Smooth muscle cell (in vitro differentiated cells): ENCODE measurements around the gene FRRS1. TPM values are rescaled to one million over a fixed set of nuclear protein-coding genes. Genes with fewer than 3 reads are reported as not detected.

Experiments used
- DNase-seq: peaks from one replicate; lab custom pipeline; 2025; ENCODE audit not compliant: unreplicated experiment; lab: John Stamatoyannopoulos, UW
- H2AFZ ChIP-seq: fragments of 200-600 bp; sonication (generic); 2 replicates; pipeline ENCODE4 v1.6.0; 2016; ENCODE audit warnings: antibody characterized with exemption, low read depth, mild to moderate bottlenecking
- H3F3A ChIP-seq: fragments of 200-600 bp; sonication (generic); 2 replicates; pipeline ENCODE4 v1.6.0; 2017; ENCODE audit warnings: antibody characterized with exemption, low read depth
- H3K27ac ChIP-seq: fragments of 200-600 bp; sonication (generic); 2 replicates; pipeline ENCODE4 v1.5.1; 2016; ENCODE audit warnings: low read depth, mild to moderate bottlenecking
- H3K27me3 ChIP-seq: fragments of 200-600 bp; sonication (generic); 2 replicates; pipeline ENCODE4 v1.6.1; 2016; ENCODE audit warnings: low read depth, mild to moderate bottlenecking
- H3K36me3 ChIP-seq: fragments of 200-600 bp; sonication (generic); 2 replicates; pipeline ENCODE4 v1.5.1; 2016; ENCODE audit warnings: low read depth
- H3K4me1 ChIP-seq: fragments of 200-600 bp; sonication (generic); 2 replicates; pipeline ENCODE4 v1.5.1; 2016; ENCODE audit warnings: low read depth
- H3K4me2 ChIP-seq: fragments of 200-600 bp; sonication (generic); 2 replicates; pipeline ENCODE4 v1.6.0; 2016; ENCODE audit warnings: mild to moderate bottlenecking
- H3K4me3 ChIP-seq: fragments of 200-600 bp; sonication (generic); 2 replicates; pipeline ENCODE4 v1.5.1; 2016; ENCODE audit warnings: mild to moderate bottlenecking
- H3K79me2 ChIP-seq: fragments of 200-600 bp; sonication (generic); 2 replicates; pipeline ENCODE4 v1.6.0; 2016; ENCODE audit warnings: low read depth, mild to moderate bottlenecking
- H3K9ac ChIP-seq: fragments of 200-600 bp; sonication (generic); 2 replicates; pipeline ENCODE4 v1.6.0; 2016; ENCODE audit warnings: low read depth
- H3K9me3 ChIP-seq: fragments of 200-600 bp; sonication (generic); replicated peaks from 2 replicates; pipeline ENCODE4 v1.5.1; 2016; ENCODE audit warnings: low read depth
- H4K20me1 ChIP-seq: fragments of 200-600 bp; sonication (generic); 2 replicates; pipeline ENCODE4 v1.6.0; 2016; ENCODE audit warnings: low read depth
- CTCF ChIP-seq: fragments of 200-600 bp; sonication (generic); IDR thresholded peaks from 2 replicates; pipeline ENCODE4 v1.5.1; 2017; ENCODE audit warnings: borderline replicate concordance, mild to moderate bottlenecking, antibody characterized with exemption; ENCODE audit not compliant: insufficient read depth, poor library complexity, severe bottlenecking
- whole genome bisulfite sequencing: methylation state at CpG from one replicate; pipeline ENCODE4 v1.1.7; 2016; ENCODE audit warnings: low lambda C conversion rate; 5-methylcytosine and 5-hydroxymethylcytosine counted together
- polyA plus RNA-seq: library from polyadenylated mRNA; unstranded; fragments of >200 nt; fragmentation: Nextera tagmentation; extraction: Ambion mirVana; gene quantifications from 2 replicates; pipeline ENCODE4 v1.2.1, GENCODE V29; 2016
- total RNA-seq: library from RNA; depleted of rRNA; stranded (reverse); fragments of >200 nt; gene quantifications from 2 replicates; pipeline ENCODE4 v1.2.3, GENCODE V29; 2014

The FRRS1 gene
- total and polyA plus RNA-seq, 2 experiments from 2014 or later: 0.79 to 17.0 TPM

GRCh38 chr1:99758073-99758511 is 8.3 kb downstream of the FRRS1 start:
- no peak overlapping the region for H3K27ac ChIP-seq
- no peak for DNase-seq
- H3F3A ChIP-seq: no peaks in the 10 kb centered on the region
- H3K9me3 ChIP-seq: no peaks in the 10 kb centered on the region
- H3K4me3 ChIP-seq: no peak overlapping the region
- WGBS: 20% methylated on average over 1 of the region's 1 CpG
- TF ChIP-seq CTCF: no peak
- no peaks in the 10 kb centered on the region for H3K27me3 ChIP-seq
- H3K4me1 ChIP-seq: peaks cover 4% of the 10 kb centered on the region
- H2AFZ ChIP-seq: no peak overlapping the region
- no peaks in the 10 kb centered on the region for H3K36me3 ChIP-seq
- no peak overlapping the region for H3K9ac ChIP-seq
- H4K20me1 ChIP-seq: no peaks in the 10 kb centered on the region
- no peak overlapping the region for H3K4me2 ChIP-seq
- H3K79me2 ChIP-seq: peaks cover 7% of the 10 kb centered on the region

- no peak overlapping the region for H3K4me2 ChIP-seq
Observed at GRCh38 chr1:99756598-99756997, 9.8 kb downstream of the FRRS1 start.

GRCh38 chr1:99755664-99756063 is 10.8 kb downstream of the FRRS1 start:
- Histone ChIP-seq H3K4me2 (no peak overlapping the region), H3K79me2 (no peaks in the 10 kb centered on the region), H2AFZ (no peak overlapping the region), H3K36me3 (no peaks in the 10 kb centered on the region), H3K27ac (no peak overlapping the region), H3K4me1 (peaks cover 4% of the 10 kb centered on the region), H3K9ac (no peak overlapping the region), H3K4me3 (no peak overlapping the region), H3K9me3 (no peaks in the 10 kb centered on the region), H3K27me3 (no peaks in the 10 kb centered on the region), H4K20me1 (no peaks in the 10 kb centered on the region), H3F3A (no peaks in the 10 kb centered on the region)
- no peak for TF ChIP-seq CTCF
- WGBS: 94% methylated on average over 2 of the region's 2 CpGs
- DNase-seq: no peak

More at GRCh38 chr1:99756598-99756997, 9.8 kb downstream of the FRRS1 start:
- Histone ChIP-seq H2AFZ (no peak overlapping the region), H4K20me1 (no peaks in the 10 kb centered on the region), H3K27me3 (no peaks in the 10 kb centered on the region), H3K36me3 (no peaks in the 10 kb centered on the region), H3F3A (no peaks in the 10 kb centered on the region), H3K9ac (no peak overlapping the region), H3K4me1 (peaks cover 4% of the 10 kb centered on the region), H3K4me3 (no peak overlapping the region), H3K9me3 (no peaks in the 10 kb centered on the region), H3K27ac (no peak overlapping the region), H3K79me2 (no peaks in the 10 kb centered on the region)
- DNase-seq: no peak
- 74% methylated on average over 3 of the region's 3 CpGs for WGBS
- TF ChIP-seq CTCF: no peak

GRCh38 chr1:99754697-99755096 is 11.7 kb downstream of the FRRS1 start:
- Histone ChIP-seq H3K27me3 (no peaks in the 10 kb centered on the region), H3K36me3 (no peaks in the 10 kb centered on the region), H3K27ac (no peak overlapping the region), H4K20me1 (no peaks in the 10 kb centered on the region), H3K9ac (no peak overlapping the region), H3K4me1 (peaks cover 4% of the 10 kb centered on the region), H3K9me3 (no peaks in the 10 kb centered on the region), H3K79me2 (no peaks in the 10 kb centered on the region), H3K4me2 (no peak overlapping the region), H3F3A (no peaks in the 10 kb centered on the region), H3K4me3 (no peak overlapping the region), H2AFZ (no peak overlapping the region)
- no peak for DNase-seq
- TF ChIP-seq CTCF: no peak
- 93% methylated on average over 5 of the region's 5 CpGs for WGBS
